B cell (primary cell): Measurements from ENCODE around the gene SCP2.

Experiments used
- CTCF ChIP-seq: fragments of 200-600 bp; IDR thresholded peaks from one replicate; pipeline ENCODE4 v1.8.0; 2022; ENCODE audit warnings: antibody characterized with exemption, mild to moderate bottlenecking
- EZH2 ChIP-seq: IDR thresholded peaks from 2 replicates; pipeline ENCODE4 v1.6.1; 2012; ENCODE audit warnings: borderline replicate concordance, low read depth, mild to moderate bottlenecking, moderate library complexity, low read length; ENCODE audit not compliant: insufficient read depth, poor library complexity, severe bottlenecking

GRCh38 chr1:52901384-52901783, 25.7 kb upstream of the SCP2 start:
- TF ChIP-seq CTCF (no peak), EZH2 (no peak)
